Activated T-cell treated with anti-CD3 and anti-CD28 coated beads, Interleukin-2, amount 50 U/mL, for 72 hours (primary cell): Measurements from ENCODE around the gene SSX1. TPM values are rescaled to one million over a fixed set of nuclear protein-coding genes. Genes with fewer than 3 reads are reported as not detected.
"Not testable (repeated sequence)": the region's sequence is repeated elsewhere in the genome, so short reads cannot be mapped to it uniquely, and the experiment has no call there.

Experiments used
- ATAC-seq, 2 donors: fragments of 150-1000 bp; cut with Tn5 transposase; replicated peaks in 1 of 2; 2 replicates each; pipeline ENCODE4 v1.10.0; 2021; ENCODE audit warnings: moderate library complexity in 2 of 2, mild to moderate bottlenecking in 1 of 2
- DNase-seq, 2 donors: peaks; one replicate each; pipeline ENCODE4 v3.0.0; 2021 to 2022; ENCODE audit warnings: mixed read lengths in 1 of 2
- H3K27ac Mint-ChIP-seq: one replicate; pipeline ENCODE4 v1.8.0; 2022; ENCODE audit warnings: mild to moderate bottlenecking, moderate library complexity, mixed read lengths
- H3K27me3 Mint-ChIP-seq: one replicate; pipeline ENCODE4 v1.8.0; 2022; ENCODE audit warnings: low read depth, mixed read lengths
- H3K36me3 Mint-ChIP-seq, 2 donors: one replicate each; pipeline ENCODE4 v1.8.0; 2022; ENCODE audit warnings: mixed read lengths in 2 of 2, mild to moderate bottlenecking in 1 of 2; ENCODE audit not compliant: insufficient read depth in 2 of 2
- H3K4me1 Mint-ChIP-seq: one replicate; pipeline ENCODE4 v1.8.0; 2022; ENCODE audit warnings: low read depth, mixed read lengths
- H3K4me3 Mint-ChIP-seq, 2 donors: one replicate each; pipeline ENCODE4 v1.8.0; 2022; ENCODE audit warnings: mild to moderate bottlenecking in 2 of 2, mixed read lengths in 2 of 2, moderate library complexity in 2 of 2
- H3K9me3 Mint-ChIP-seq, 2 donors: one replicate each; pipeline ENCODE4 v1.8.0; 2022; ENCODE audit warnings: mixed read lengths in 2 of 2
- total RNA-seq, 2 donors: library from RNA; stranded (reverse); gene quantifications; one replicate each; pipeline ENCODE4 v1.2.3, GENCODE V29; 2022

SSX1 gene, protein sequence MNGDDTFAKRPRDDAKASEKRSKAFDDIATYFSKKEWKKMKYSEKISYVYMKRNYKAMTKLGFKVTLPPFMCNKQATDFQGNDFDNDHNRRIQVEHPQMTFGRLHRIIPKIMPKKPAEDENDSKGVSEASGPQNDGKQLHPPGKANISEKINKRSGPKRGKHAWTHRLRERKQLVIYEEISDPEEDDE
- not detected for total RNA-seq

DNA sequence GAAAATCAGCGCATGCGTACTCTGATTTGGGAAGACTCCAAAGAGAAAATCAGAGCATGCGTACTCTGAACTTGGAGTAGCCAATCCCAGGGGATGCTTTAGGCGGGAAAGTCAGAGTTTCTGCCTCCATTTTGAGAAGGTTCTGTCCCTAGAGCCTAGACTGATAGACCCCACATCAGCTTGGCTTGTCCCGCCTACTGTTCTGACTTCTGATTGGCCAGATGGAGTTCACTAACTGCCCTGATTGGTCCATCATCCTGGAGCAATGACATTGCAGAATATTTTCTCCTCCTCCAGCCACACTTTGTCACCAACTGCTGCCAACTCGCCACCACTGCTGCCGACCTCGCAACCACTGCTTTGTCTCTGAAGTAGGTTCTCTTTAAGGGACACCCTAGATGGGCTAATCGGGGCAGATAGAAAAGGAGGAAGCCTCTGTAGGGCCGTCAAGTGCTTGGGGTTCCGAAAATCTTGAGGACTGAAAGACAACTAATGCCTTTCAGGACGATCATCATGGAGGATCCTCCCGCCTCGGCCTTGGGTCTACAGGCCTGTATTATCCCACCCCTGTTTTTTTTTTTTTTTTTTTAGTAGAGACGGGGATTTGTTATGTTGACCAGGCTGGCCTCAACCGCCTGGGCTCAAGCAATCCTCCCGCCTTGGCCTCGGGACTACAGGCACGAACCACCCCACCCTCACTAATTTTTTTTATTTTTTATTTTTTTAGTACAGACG lies at the start of gene SSX1:
SSX1 (plus strand) TSS at position 331 of the 735 bp plus-strand sequence. CDS start 1,850 bp downstream, outside the sequence.
- H3K27me3 Mint-ChIP-seq, DNase-seq, H3K9me3 Mint-ChIP-seq, H3K36me3 Mint-ChIP-seq, ATAC-seq, H3K27ac Mint-ChIP-seq, H3K4me1 Mint-ChIP-seq, H3K4me3 Mint-ChIP-seq: not testable (repeated sequence)

GRCh38 chrX:48214341-48214740 lies 40.9 kb upstream of the SSX1 start:
- not testable (repeated sequence) for H3K27ac Mint-ChIP-seq, H3K9me3 Mint-ChIP-seq
- peaks cover 37% of the 10 kb centered on the region for H3K27me3 Mint-ChIP-seq

GRCh38 chrX:48224196-48224595 lies 31.0 kb upstream of the SSX1 start:
- not testable (repeated sequence) for H3K4me3 Mint-ChIP-seq, H3K9me3 Mint-ChIP-seq, ATAC-seq, H3K27me3 Mint-ChIP-seq, H3K27ac Mint-ChIP-seq, DNase-seq, H3K4me1 Mint-ChIP-seq, H3K36me3 Mint-ChIP-seq

More at GRCh38 chrX:48214341-48214740, 40.9 kb upstream of the SSX1 start:
- not testable (repeated sequence) for H3K4me3 Mint-ChIP-seq, ATAC-seq, H3K36me3 Mint-ChIP-seq, DNase-seq
- H3K4me1 Mint-ChIP-seq, result peaks cover 11% of the 10 kb centered on the region

DNA sequence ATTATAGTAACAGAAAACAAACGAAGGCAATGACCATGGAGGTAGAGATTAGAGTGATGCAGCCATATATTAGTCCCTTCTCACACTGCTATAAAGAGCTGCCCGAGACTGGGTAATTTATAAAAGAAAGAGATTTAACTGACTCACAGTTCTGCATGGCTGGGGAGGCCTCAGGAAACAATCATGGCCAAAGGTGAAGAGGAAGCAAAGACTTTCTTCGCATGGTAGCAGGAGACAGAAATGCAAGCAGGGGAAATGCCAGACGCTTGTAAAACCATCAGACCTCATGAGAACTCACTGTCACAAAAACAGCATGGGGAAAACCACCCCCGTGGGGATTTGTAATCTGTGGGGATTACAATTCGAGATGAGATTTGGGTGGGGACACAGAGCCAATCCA lies 2.2 kb upstream of the SSX1 start:
- ATAC-seq, H3K27ac Mint-ChIP-seq, H3K4me3 Mint-ChIP-seq, H3K27me3 Mint-ChIP-seq, H3K9me3 Mint-ChIP-seq, H3K36me3 Mint-ChIP-seq, DNase-seq, H3K4me1 Mint-ChIP-seq: not testable (repeated sequence)

DNA sequence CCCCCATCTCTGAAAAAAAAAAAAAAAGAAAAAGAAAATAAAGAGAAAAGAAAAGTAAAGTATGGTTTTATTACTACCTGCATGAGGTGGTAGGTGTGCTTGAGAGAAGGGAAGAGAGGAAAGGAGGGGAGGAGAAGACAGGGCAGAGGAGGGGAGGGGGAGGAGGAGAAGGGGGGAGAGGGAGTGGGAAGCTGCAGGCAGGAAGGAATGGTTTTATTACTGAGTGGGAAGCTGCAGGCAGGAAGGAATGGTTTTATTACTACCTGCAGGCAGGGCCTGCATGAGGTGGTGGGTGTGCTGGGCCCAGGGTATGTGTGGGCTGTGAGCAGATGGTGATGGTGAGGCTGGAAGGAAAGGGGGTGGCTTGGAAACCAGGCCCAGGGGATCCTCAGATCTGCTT lies 19.2 kb downstream of the SSX1 start:
- H3K4me1 Mint-ChIP-seq, H3K9me3 Mint-ChIP-seq, ATAC-seq, H3K4me3 Mint-ChIP-seq, H3K27me3 Mint-ChIP-seq, H3K27ac Mint-ChIP-seq, H3K36me3 Mint-ChIP-seq, DNase-seq: not testable (repeated sequence)

GRCh38 chrX:48278958-48279357 lies 23.8 kb downstream of the SSX1 start:
- H3K27me3 Mint-ChIP-seq, result peaks cover 5% of the 10 kb centered on the region
- DNase-seq (no peak), ATAC-seq (no peak)
- H3K9me3 Mint-ChIP-seq, result no peaks in the 10 kb centered on the region
- no peaks in the 10 kb centered on the region for H3K36me3 Mint-ChIP-seq
- H3K4me3 Mint-ChIP-seq, result no peak overlapping the region
- H3K4me1 Mint-ChIP-seq, result no peaks in the 10 kb centered on the region
- no peak overlapping the region for H3K27ac Mint-ChIP-seq

DNA sequence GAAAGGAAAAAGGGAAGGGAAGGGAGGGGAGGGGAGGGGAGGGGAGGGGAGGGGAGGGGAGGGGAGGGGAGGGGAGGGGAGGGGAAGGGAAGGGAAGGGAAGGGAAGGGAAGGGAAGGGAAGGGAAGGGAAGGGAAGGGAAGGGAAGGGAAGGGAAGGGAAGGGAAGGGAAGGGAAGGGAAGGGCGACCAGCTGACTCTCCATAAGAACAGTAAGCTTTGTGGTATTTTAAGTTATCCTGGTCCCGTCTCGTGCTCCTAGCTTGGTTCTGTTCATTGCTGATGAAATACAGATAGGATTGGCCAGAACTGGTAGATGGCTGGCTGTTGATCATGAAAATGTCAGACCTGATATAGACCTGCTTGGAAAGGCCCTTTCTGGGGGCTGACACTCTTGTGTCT lies 25.5 kb downstream of the SSX1 start:
- not testable (repeated sequence) for ATAC-seq, H3K4me1 Mint-ChIP-seq, H3K27me3 Mint-ChIP-seq, H3K9me3 Mint-ChIP-seq, H3K36me3 Mint-ChIP-seq, H3K27ac Mint-ChIP-seq, H3K4me3 Mint-ChIP-seq, DNase-seq

- no peak overlapping the region for H3K4me3 Mint-ChIP-seq
- no peaks in the 10 kb centered on the region for H3K4me1 Mint-ChIP-seq
- ATAC-seq (no peak), DNase-seq (no peak)
- no peaks in the 10 kb centered on the region for H3K9me3 Mint-ChIP-seq
- no peaks in the 10 kb centered on the region for H3K36me3 Mint-ChIP-seq
- no peak overlapping the region for H3K27ac Mint-ChIP-seq
- peaks cover 11% of the 10 kb centered on the region for H3K27me3 Mint-ChIP-seq
Measured at GRCh38 chrX:48306175-48306574, 51.0 kb downstream of the SSX1 start.

DNA sequence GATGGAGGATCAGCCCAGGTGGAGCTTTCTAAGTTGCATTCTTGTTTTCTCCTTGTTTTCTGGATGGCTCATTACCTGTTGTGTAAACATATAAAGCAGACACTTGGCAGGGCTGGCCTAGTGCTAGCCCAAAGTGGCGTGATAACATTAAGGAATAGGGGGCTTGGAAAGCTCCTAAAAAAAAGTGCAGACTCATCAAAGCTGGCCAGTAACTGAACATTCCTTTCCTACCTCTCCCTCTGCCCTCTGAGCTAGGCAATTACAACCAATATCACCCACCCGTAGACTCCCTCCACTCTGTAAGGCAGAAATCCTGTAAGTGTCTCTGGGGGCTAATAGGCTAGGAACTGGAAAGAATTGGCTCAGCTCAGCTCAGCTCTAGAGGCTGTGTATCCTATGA lies 58.8 kb downstream of the SSX1 start:
- not testable (repeated sequence) for H3K4me3 Mint-ChIP-seq, H3K4me1 Mint-ChIP-seq, DNase-seq, ATAC-seq, H3K9me3 Mint-ChIP-seq, H3K36me3 Mint-ChIP-seq, H3K27ac Mint-ChIP-seq
- peaks cover 42% of the 10 kb centered on the region for H3K27me3 Mint-ChIP-seq

Other genes with a start within 250 kb of the SSX1 start
- not detected for gene SPACA5, start 248.4 kb upstream of the SSX1 start, total RNA-seq
- 1 to 10 TPM; 2.3 to 3.4 TPM for gene ZNF630, start 183.8 kb upstream of the SSX1 start, total RNA-seq
- gene SPACA5B, start 124.8 kb upstream of the SSX1 start, total RNA-seq, result not detected
- gene SSX5, start 58.6 kb upstream of the SSX1 start, total RNA-seq, result not detected
- not detected for gene SSX3, start 101.3 kb downstream of the SSX1 start, total RNA-seq
- gene SSX4, start 128.1 kb downstream of the SSX1 start, total RNA-seq, result not detected
- gene SSX4B, start 156.6 kb downstream of the SSX1 start, total RNA-seq, result not detected
- 10 to 100 TPM; 64.8 to 78.8 TPM for gene SLC38A5, start 214.9 kb downstream of the SSX1 start, total RNA-seq
- gene FTSJ1, start 220.8 kb downstream of the SSX1 start, total RNA-seq, result 10 to 100 TPM; 64.3 to 68.7 TPM